ENCODE measurements around the gene SMARCB1.

The SMARCB1 gene

GRCh38 chr22:23829845-23830372, 43.1 kb downstream of the SMARCB1 start:
- Histone ChIP-seq H3K36me3 (ENCODE audit: insufficient read depth, low read length) (peaks cover 45% of the 10 kb centered on the region), H3K27ac (ENCODE audit: low read depth, low read length) (no peak overlapping the region)

GRCh38 chr22:23831261-23831660, 44.5 kb downstream of the SMARCB1 start:
- H3K27ac ChIP-seq (ENCODE audit: low read depth, low read length) = no peak overlapping the region
- H3K27me3 ChIP-seq (ENCODE audit: control insufficient read depth in 1 of 2, insufficient read depth in 2 of 2, low read length in 2 of 2) = no peaks in the 10 kb centered on the region
- no peak overlapping the region for H3K4me3 ChIP-seq (ENCODE audit: low read depth in 1 of 2, low read length in 2 of 2)
- H3K36me3 ChIP-seq (ENCODE audit: insufficient read depth, low read length) = peaks cover 44% of the 10 kb centered on the region
- no peak overlapping the region for H3K9ac ChIP-seq (ENCODE audit: low read length)
- no peaks in the 10 kb centered on the region for H3K4me1 ChIP-seq (ENCODE audit: insufficient read depth, low read length)
- H3K9me3 ChIP-seq (ENCODE audit: low read length) = no peaks in the 10 kb centered on the region

More at GRCh38 chr22:23829845-23830372, 43.1 kb downstream of the SMARCB1 start:
- H3K9me3 ChIP-seq (ENCODE audit: low read length) = no peaks in the 10 kb centered on the region
- no peak overlapping the region for H3K4me3 ChIP-seq (ENCODE audit: low read depth in 1 of 2, low read length in 2 of 2)
- H3K27me3 ChIP-seq (ENCODE audit: control insufficient read depth in 1 of 2, insufficient read depth in 2 of 2, low read length in 2 of 2) = no peaks in the 10 kb centered on the region
- no peak overlapping the region for H3K9ac ChIP-seq (ENCODE audit: low read length)
- H3K4me1 ChIP-seq (ENCODE audit: insufficient read depth, low read length) = no peaks in the 10 kb centered on the region

GRCh38 chr22:23831781-23832180, 45.0 kb downstream of the SMARCB1 start:
- Histone ChIP-seq H3K4me3 (ENCODE audit: low read depth in 1 of 2, low read length in 2 of 2) (no peak overlapping the region), H3K36me3 (ENCODE audit: insufficient read depth, low read length) (peaks cover 42% of the 10 kb centered on the region), H3K27me3 (ENCODE audit: control insufficient read depth in 1 of 2, insufficient read depth in 2 of 2, low read length in 2 of 2) (no peaks in the 10 kb centered on the region), H3K9ac (ENCODE audit: low read length) (no peak overlapping the region), H3K27ac (ENCODE audit: low read depth, low read length) (no peak overlapping the region), H3K4me1 (ENCODE audit: insufficient read depth, low read length) (no peaks in the 10 kb centered on the region), H3K9me3 (ENCODE audit: low read length) (no peaks in the 10 kb centered on the region)

- H3K4me1 ChIP-seq (ENCODE audit: insufficient read depth, low read length) = no peaks in the 10 kb centered on the region
- H3K9ac ChIP-seq (ENCODE audit: low read length) = no peak overlapping the region
- H3K36me3 ChIP-seq (ENCODE audit: insufficient read depth, low read length) = peaks cover 36% of the 10 kb centered on the region
- no peak overlapping the region for H3K4me3 ChIP-seq (ENCODE audit: low read depth in 1 of 2, low read length in 2 of 2)
- no peak overlapping the region for H3K27ac ChIP-seq (ENCODE audit: low read depth, low read length)
- H3K9me3 ChIP-seq (ENCODE audit: low read length) = no peaks in the 10 kb centered on the region
- H3K27me3 ChIP-seq (ENCODE audit: control insufficient read depth in 1 of 2, insufficient read depth in 2 of 2, low read length in 2 of 2) = no peaks in the 10 kb centered on the region
Measured at GRCh38 chr22:23832226-23833016, 45.7 kb downstream of the SMARCB1 start.

GRCh38 chr22:23833017-23833751, 46.4 kb downstream of the SMARCB1 start:
- Histone ChIP-seq H3K27me3 (ENCODE audit: control insufficient read depth in 1 of 2, insufficient read depth in 2 of 2, low read length in 2 of 2) (peaks cover 0 to 2% of the 10 kb centered on the region in 2 donors), H3K9ac (ENCODE audit: low read length) (no peak overlapping the region), H3K36me3 (ENCODE audit: insufficient read depth, low read length) (peaks cover 32% of the 10 kb centered on the region), H3K4me1 (ENCODE audit: insufficient read depth, low read length) (peaks cover 3% of the 10 kb centered on the region), H3K4me3 (ENCODE audit: low read depth in 1 of 2, low read length in 2 of 2) (no peak overlapping the region), H3K27ac (ENCODE audit: low read depth, low read length) (no peak overlapping the region), H3K9me3 (ENCODE audit: low read length) (no peaks in the 10 kb centered on the region)

GRCh38 chr22:23833911-23834317, 47.1 kb downstream of the SMARCB1 start:
- Histone ChIP-seq H3K27me3 (ENCODE audit: control insufficient read depth in 1 of 2, insufficient read depth in 2 of 2, low read length in 2 of 2) (peaks cover 0 to 4% of the 10 kb centered on the region in 2 donors), H3K4me3 (ENCODE audit: low read depth in 1 of 2, low read length in 2 of 2) (no peak overlapping the region), H3K36me3 (ENCODE audit: insufficient read depth, low read length) (peaks cover 27% of the 10 kb centered on the region), H3K4me1 (ENCODE audit: insufficient read depth, low read length) (peaks cover 5% of the 10 kb centered on the region), H3K9ac (ENCODE audit: low read length) (no peak overlapping the region), H3K9me3 (ENCODE audit: low read length) (no peaks in the 10 kb centered on the region), H3K27ac (ENCODE audit: low read depth, low read length) (no peak overlapping the region)

- Histone ChIP-seq H3K9ac (ENCODE audit: low read length) (no peak overlapping the region), H3K36me3 (ENCODE audit: insufficient read depth, low read length) (peaks cover 27% of the 10 kb centered on the region), H3K4me1 (ENCODE audit: insufficient read depth, low read length) (peaks cover 6% of the 10 kb centered on the region), H3K9me3 (ENCODE audit: low read length) (no peaks in the 10 kb centered on the region), H3K27me3 (ENCODE audit: control insufficient read depth in 1 of 2, insufficient read depth in 2 of 2, low read length in 2 of 2) (peaks cover 0 to 4% of the 10 kb centered on the region in 2 donors), H3K27ac (ENCODE audit: low read depth, low read length) (no peak overlapping the region), H3K4me3 (ENCODE audit: low read depth in 1 of 2, low read length in 2 of 2) (no peak overlapping the region)
Measured at GRCh38 chr22:23834406-23834792, 47.6 kb downstream of the SMARCB1 start.

- H3K9ac ChIP-seq (ENCODE audit: low read length) = no peak overlapping the region
- H3K27ac ChIP-seq (ENCODE audit: low read depth, low read length) = no peak overlapping the region
- H3K36me3 ChIP-seq (ENCODE audit: insufficient read depth, low read length) = peaks cover 27% of the 10 kb centered on the region
- peaks cover 0 to 4% of the 10 kb centered on the region in 2 donors for H3K27me3 ChIP-seq (ENCODE audit: control insufficient read depth in 1 of 2, insufficient read depth in 2 of 2, low read length in 2 of 2)
- H3K4me1 ChIP-seq (ENCODE audit: insufficient read depth, low read length) = peaks cover 11% of the 10 kb centered on the region
- H3K9me3 ChIP-seq (ENCODE audit: low read length) = no peaks in the 10 kb centered on the region
- no peak overlapping the region for H3K4me3 ChIP-seq (ENCODE audit: low read depth in 1 of 2, low read length in 2 of 2)
Measured at GRCh38 chr22:23834793-23835483, 48.2 kb downstream of the SMARCB1 start.

GRCh38 chr22:23835484-23836144, 48.8 kb downstream of the SMARCB1 start:
- no peaks in the 10 kb centered on the region for H3K9me3 ChIP-seq (ENCODE audit: low read length)
- peaks cover 0 to 4% of the 10 kb centered on the region in 2 donors for H3K27me3 ChIP-seq (ENCODE audit: control insufficient read depth in 1 of 2, insufficient read depth in 2 of 2, low read length in 2 of 2)
- H3K4me3 ChIP-seq (ENCODE audit: low read depth in 1 of 2, low read length in 2 of 2) = no peak overlapping the region
- no peak overlapping the region for H3K27ac ChIP-seq (ENCODE audit: low read depth, low read length)
- no peak overlapping the region for H3K9ac ChIP-seq (ENCODE audit: low read length)
- peaks cover 27% of the 10 kb centered on the region for H3K36me3 ChIP-seq (ENCODE audit: insufficient read depth, low read length)
- peaks cover 11% of the 10 kb centered on the region for H3K4me1 ChIP-seq (ENCODE audit: insufficient read depth, low read length)

GRCh38 chr22:23836281-23836680, 49.5 kb downstream of the SMARCB1 start:
- Histone ChIP-seq H3K9ac (ENCODE audit: low read length) (no peak overlapping the region), H3K9me3 (ENCODE audit: low read length) (no peaks in the 10 kb centered on the region), H3K4me1 (ENCODE audit: insufficient read depth, low read length) (peaks cover 11% of the 10 kb centered on the region), H3K27me3 (ENCODE audit: control insufficient read depth in 1 of 2, insufficient read depth in 2 of 2, low read length in 2 of 2) (peaks cover 0 to 4% of the 10 kb centered on the region in 2 donors), H3K27ac (ENCODE audit: low read depth, low read length) (no peak overlapping the region), H3K36me3 (ENCODE audit: insufficient read depth, low read length) (peaks cover 27% of the 10 kb centered on the region), H3K4me3 (ENCODE audit: low read depth in 1 of 2, low read length in 2 of 2) (no peak overlapping the region)

Data from muscle layer of colon (tissue), 2 donors.